C4-2B (cell line): Measurements from ENCODE around the gene NAV1.

Source experiments
- H3K27ac ChIP-seq: fragments of 450-650 bp; 2 replicates; pipeline ENCODE4 v1.5.1; 2017
- CTCF ChIP-seq: fragments of 450-650 bp; conservative IDR thresholded peaks from 2 replicates; pipeline ENCODE4 v1.5.1; 2017; ENCODE audit warnings: mild to moderate bottlenecking
- ZFX ChIP-seq: fragments of 450-650 bp; IDR thresholded peaks from 2 replicates; pipeline ENCODE4 v1.6.1; 2017

Gene NAV1

GRCh38 chr1:201584471-201585092 lies 45.7 kb downstream of the NAV1 start:
- H3K27ac ChIP-seq: no peak overlapping the region

GRCh38 chr1:201585093-201585483 lies 46.2 kb downstream of the NAV1 start:
- TF ChIP-seq CTCF (no peak), ZFX (no peak)
- H3K27ac ChIP-seq: no peak overlapping the region

More at GRCh38 chr1:201584471-201585092, 45.7 kb downstream of the NAV1 start:
- no peak for TF ChIP-seq ZFX
- TF ChIP-seq CTCF: no peak

GRCh38 chr1:201585901-201586300 lies 47.0 kb downstream of the NAV1 start:
- no peak overlapping the region for H3K27ac ChIP-seq
- TF ChIP-seq ZFX: no peak
- no peak for TF ChIP-seq CTCF

GRCh38 chr1:201586806-201587205 lies 47.9 kb downstream of the NAV1 start:
- TF ChIP-seq ZFX: no peak
- no peak overlapping the region for H3K27ac ChIP-seq

- TF ChIP-seq CTCF (no peak), ZFX (no peak)
These were observed 48.8 kb downstream of the NAV1 start for GRCh38 chr1:201587729-201588128.

More at GRCh38 chr1:201587729-201588128, 48.8 kb downstream of the NAV1 start:
- H3K27ac ChIP-seq: no peak overlapping the region
